ENCODE results near the gene RWDD3.
A peak's percentile ranks its signal among the peaks of the same experiment; 100 is the strongest.

Gene RWDD3

GRCh38 chr1:95233737-95234500 lies at the start of gene RWDD3:
Gene RWDD3, plus strand, starts transcription at chr1:95234210. Its CDS starts 21 bp downstream, at chr1:95234231.
- H3K27ac ChIP-seq = peak within 1 kb of the TSS; percentile 82
- peak; percentile 97 for TF ChIP-seq CTCF (conservative IDR thresholded peaks at IDR 0.05)

GRCh38 chr1:95186149-95186548 lies 47.9 kb upstream of the RWDD3 start:
- no peak overlapping the region for H3K27ac ChIP-seq
- TF ChIP-seq CTCF (conservative IDR thresholded peaks at IDR 0.05) = no peak

- no peak for TF ChIP-seq CTCF (conservative IDR thresholded peaks at IDR 0.05)
- H3K27ac ChIP-seq = no peak overlapping the region
These were observed 40.4 kb upstream of the RWDD3 start for GRCh38 chr1:95193591-95193990.

- H3K27ac ChIP-seq = peak overlapping the region; percentile 75
- TF ChIP-seq CTCF (conservative IDR thresholded peaks at IDR 0.05) = no peak
These were observed 39.0 kb upstream of the RWDD3 start for GRCh38 chr1:95195046-95195445.

GRCh38 chr1:95196017-95196416 lies 38.0 kb upstream of the RWDD3 start:
- no peak for TF ChIP-seq CTCF (conservative IDR thresholded peaks at IDR 0.05)
- peak overlapping the region; percentile 75 for H3K27ac ChIP-seq

- peak overlapping the region; percentile 75 for H3K27ac ChIP-seq
- no peak for TF ChIP-seq CTCF (conservative IDR thresholded peaks at IDR 0.05)
These were observed 36.3 kb upstream of the RWDD3 start for GRCh38 chr1:95197616-95198252.

GRCh38 chr1:95201905-95202304 lies 32.1 kb upstream of the RWDD3 start:
- TF ChIP-seq CTCF (conservative IDR thresholded peaks at IDR 0.05) = no peak
- H3K27ac ChIP-seq = peak overlapping the region; percentile 56

Measured in VCaP (cell line).